ENCODE data around the gene LGALS9.

GRCh38 chr17:27646232-27646631 lies 15.2 kb downstream of the LGALS9 start:
- no peak for TF ChIP-seq POLR2A (IDR thresholded peaks at IDR 0.05)
- TF ChIP-seq, protein P1, sequence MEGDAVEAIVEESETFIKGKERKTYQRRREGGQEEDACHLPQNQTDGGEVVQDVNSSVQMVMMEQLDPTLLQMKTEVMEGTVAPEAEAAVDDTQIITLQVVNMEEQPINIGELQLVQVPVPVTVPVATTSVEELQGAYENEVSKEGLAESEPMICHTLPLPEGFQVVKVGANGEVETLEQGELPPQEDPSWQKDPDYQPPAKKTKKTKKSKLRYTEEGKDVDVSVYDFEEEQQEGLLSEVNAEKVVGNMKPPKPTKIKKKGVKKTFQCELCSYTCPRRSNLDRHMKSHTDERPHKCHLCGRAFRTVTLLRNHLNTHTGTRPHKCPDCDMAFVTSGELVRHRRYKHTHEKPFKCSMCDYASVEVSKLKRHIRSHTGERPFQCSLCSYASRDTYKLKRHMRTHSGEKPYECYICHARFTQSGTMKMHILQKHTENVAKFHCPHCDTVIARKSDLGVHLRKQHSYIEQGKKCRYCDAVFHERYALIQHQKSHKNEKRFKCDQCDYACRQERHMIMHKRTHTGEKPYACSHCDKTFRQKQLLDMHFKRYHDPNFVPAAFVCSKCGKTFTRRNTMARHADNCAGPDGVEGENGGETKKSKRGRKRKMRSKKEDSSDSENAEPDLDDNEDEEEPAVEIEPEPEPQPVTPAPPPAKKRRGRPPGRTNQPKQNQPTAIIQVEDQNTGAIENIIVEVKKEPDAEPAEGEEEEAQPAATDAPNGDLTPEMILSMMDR (IDR thresholded peaks at IDR 0.05), result no peak
